KMS-11 (cell line): Measurements from ENCODE around the gene LTK.

Experiments used
- H2AFZ ChIP-seq: fragments of 200-600 bp; sonication (generic); 2 replicates; pipeline ENCODE4 v1.6.1; 2016; ENCODE audit warnings: antibody characterized with exemption, mixed run types, low read depth
- H3K27ac ChIP-seq: fragments of 200-600 bp; sonication (generic); 2 replicates; pipeline ENCODE4 v1.6.1; 2016; ENCODE audit warnings: mild to moderate bottlenecking, mixed run types
- H3K27me3 ChIP-seq: fragments of 200-600 bp; sonication (generic); 2 replicates; pipeline ENCODE4 v1.6.1; 2017; ENCODE audit warnings: mild to moderate bottlenecking, low read depth, mixed run types, moderate library complexity; ENCODE audit not compliant: insufficient read depth
- H3K36me3 ChIP-seq: fragments of 200-600 bp; sonication (generic); 2 replicates; pipeline ENCODE4 v1.6.1; 2017; ENCODE audit warnings: mild to moderate bottlenecking, mixed run types; ENCODE audit not compliant: insufficient read depth
- H3K4me1 ChIP-seq: fragments of 200-600 bp; sonication (generic); 2 replicates; pipeline ENCODE4 v1.6.1; 2016; ENCODE audit warnings: mild to moderate bottlenecking, low read depth, mixed run types; ENCODE audit not compliant: poor library complexity, severe bottlenecking
- H3K4me2 ChIP-seq: fragments of 200-600 bp; sonication (generic); 2 replicates; pipeline ENCODE4 v1.7.0; 2016; ENCODE audit warnings: mild to moderate bottlenecking, mixed run types
- H3K4me3 ChIP-seq: fragments of 200-600 bp; sonication (generic); IDR thresholded peaks from 2 replicates; pipeline ENCODE4 v1.6.1; 2017; ENCODE audit warnings: low read depth, low read length, mixed read lengths; ENCODE audit not compliant: insufficient read depth
- H3K79me2 ChIP-seq: fragments of 200-600 bp; sonication (generic); 2 replicates; pipeline ENCODE4 v1.6.1; 2016; ENCODE audit warnings: low read depth, mixed run types; ENCODE audit not compliant: insufficient read depth
- H3K9ac ChIP-seq: fragments of 200-600 bp; sonication (generic); 2 replicates; pipeline ENCODE4 v1.6.1; 2016; ENCODE audit warnings: mild to moderate bottlenecking, mixed run types
- H4K20me1 ChIP-seq: fragments of 200-600 bp; sonication (generic); 2 replicates; pipeline ENCODE4 v1.6.1; 2016; ENCODE audit warnings: mild to moderate bottlenecking, mixed run types; ENCODE audit not compliant: insufficient read depth
- CTCF ChIP-seq: fragments of 200-600 bp; sonication (generic); conservative IDR thresholded peaks from 2 replicates; pipeline ENCODE4 v1.6.1; 2017; ENCODE audit warnings: low read depth, mild to moderate bottlenecking, antibody characterized with exemption, low read length, moderate library complexity, mixed read lengths

LTK gene

GRCh38 chr15:41495736-41496599 lies 17.7 kb downstream of the LTK start:
- Histone ChIP-seq H3K79me2 (no peaks in the 10 kb centered on the region), H3K36me3 (no peaks in the 10 kb centered on the region), H3K4me1 (peaks cover 17% of the 10 kb centered on the region), H4K20me1 (no peaks in the 10 kb centered on the region), H2AFZ (no peak overlapping the region), H3K9ac (no peak overlapping the region), H3K27ac (no peak overlapping the region), H3K4me3 (no peak overlapping the region), H3K27me3 (no peaks in the 10 kb centered on the region), H3K4me2 (no peak overlapping the region)
- no peak for TF ChIP-seq CTCF

- H3K9ac ChIP-seq, result no peak overlapping the region
- no peak overlapping the region for H2AFZ ChIP-seq
These were observed 18.5 kb downstream of the LTK start for GRCh38 chr15:41494922-41495735.

GRCh38 chr15:41494190-41494921 lies 19.3 kb downstream of the LTK start:
- Histone ChIP-seq H3K4me3 (no peak overlapping the region), H3K9ac (no peak overlapping the region), H3K79me2 (no peaks in the 10 kb centered on the region), H3K36me3 (no peaks in the 10 kb centered on the region), H2AFZ (peak overlapping the region; percentile 81), H4K20me1 (no peaks in the 10 kb centered on the region), H3K27ac (no peak overlapping the region), H3K4me2 (peak overlapping the region; percentile 93), H3K27me3 (no peaks in the 10 kb centered on the region), H3K4me1 (peaks cover 24% of the 10 kb centered on the region)
- no peak for TF ChIP-seq CTCF

More at GRCh38 chr15:41494922-41495735, 18.5 kb downstream of the LTK start:
- Histone ChIP-seq H3K4me3 (no peak overlapping the region), H3K27me3 (no peaks in the 10 kb centered on the region), H3K4me1 (peaks cover 22% of the 10 kb centered on the region), H3K36me3 (no peaks in the 10 kb centered on the region), H4K20me1 (no peaks in the 10 kb centered on the region), H3K27ac (no peak overlapping the region), H3K4me2 (no peak overlapping the region; the same call in 1 of the 2 replicates), H3K79me2 (no peaks in the 10 kb centered on the region)
- TF ChIP-seq CTCF, result no peak

- no peaks in the 10 kb centered on the region for H4K20me1 ChIP-seq
- H3K4me1 ChIP-seq, result peaks cover 24% of the 10 kb centered on the region
- H2AFZ ChIP-seq, result peak overlapping the region; percentile 81
- H3K4me3 ChIP-seq, result no peak overlapping the region
- H3K9ac ChIP-seq, result no peak overlapping the region
- no peak overlapping the region for H3K27ac ChIP-seq
- no peaks in the 10 kb centered on the region for H3K79me2 ChIP-seq
- no peak for TF ChIP-seq CTCF
- no peaks in the 10 kb centered on the region for H3K36me3 ChIP-seq
- H3K27me3 ChIP-seq, result no peaks in the 10 kb centered on the region
- peak overlapping the region; percentile 93 for H3K4me2 ChIP-seq
These were observed 19.8 kb downstream of the LTK start for GRCh38 chr15:41493902-41494189.
